K562 (cell line): ENCODE measurements around the gene PRKCSH.

ENCODE experiments used
- MAFK ChIP-seq: IDR thresholded peaks from 2 replicates; pipeline ENCODE4 v1.6.1; 2011; ENCODE audit warnings: low read length, improper control_type of control experiment
- MCM5 ChIP-seq: fragments of 450-650 bp; IDR thresholded peaks from 2 replicates; pipeline ENCODE4 v1.6.1; 2016; ENCODE audit warnings: low read depth
- MYC ChIP-seq, 2 experiments: fragments of 250-450 bp in 1 of 2; sonication (Bioruptor Pico) in 1 of 2; IDR thresholded peaks; 2 replicates each; pipeline versions ENCODE4 v1.5.1 to v1.6.1; 2012 to 2021; ENCODE audit warnings: low read depth in 2 of 2, borderline replicate concordance in 1 of 2, improper control_type of control experiment in 1 of 2, low read length in 1 of 2, mild to moderate bottlenecking in 1 of 2, moderate library complexity in 1 of 2
- ZFX ChIP-seq: sonication (generic); formaldehyde crosslinking; IDR thresholded peaks from 2 replicates; pipeline ENCODE4 v1.8.0; 2022; ENCODE audit warnings: mild to moderate bottlenecking, missing genetic modification reagents, moderate library complexity
- ZNF561 ChIP-seq: fragments of 450-650 bp; formaldehyde crosslinking; conservative IDR thresholded peaks from 2 replicates; pipeline ENCODE4 v1.4.0; 2020; ENCODE audit warnings: mild to moderate bottlenecking, moderate library complexity

- TF ChIP-seq ZFX: no peak
- no peak for TF ChIP-seq MYC (IDR thresholded peaks at IDR 0.05; ENCODE audit: low read depth, low read length)
- no peak for TF ChIP-seq MYC (CRISPR knock-in tag; IDR thresholded peaks at IDR 0.05; ENCODE audit: borderline replicate concordance, low read depth)
- TF ChIP-seq MCM5: no peak
- TF ChIP-seq ZNF561 (CRISPR knock-in tag): no peak
- no peak for TF ChIP-seq MAFK
Measured at GRCh38 chr19:11465600-11465999, 30.2 kb downstream of the PRKCSH start.
